GM20000 (cell line): Measurements from ENCODE around the gene PDZRN3.

Source experiments
- DNase-seq: peaks from one replicate; pipeline ENCODE4 v3.0.0; 2012; ENCODE audit warnings: low spot score
- CTCF ChIP-seq: IDR thresholded peaks from 2 replicates; pipeline ENCODE4 v1.5.1; 2012; ENCODE audit warnings: mild to moderate bottlenecking, control low read depth; ENCODE audit errors: extremely low read depth, missing control alignments

The PDZRN3 gene

GRCh38 chr3:73510784-73511183 lies 114.0 kb downstream of the PDZRN3 start:
- no peak for DNase-seq
- no peak for TF ChIP-seq CTCF

GRCh38 chr3:73510334-73510733 lies 114.4 kb downstream of the PDZRN3 start:
- TF ChIP-seq CTCF = no peak
- DNase-seq = no peak

- no peak for TF ChIP-seq CTCF
- DNase-seq = no peak
Observed at GRCh38 chr3:73509816-73510215, 114.9 kb downstream of the PDZRN3 start.

GRCh38 chr3:73509066-73509465 lies 115.7 kb downstream of the PDZRN3 start:
- TF ChIP-seq CTCF = no peak
- DNase-seq = no peak

GRCh38 chr3:73508330-73508954 lies 116.3 kb downstream of the PDZRN3 start:
- peak; percentile 62 for TF ChIP-seq CTCF

GRCh38 chr3:73504852-73505251 lies 119.9 kb downstream of the PDZRN3 start:
- no peak for TF ChIP-seq CTCF
- DNase-seq = no peak

More at GRCh38 chr3:73508330-73508954, 116.3 kb downstream of the PDZRN3 start:
- peak; percentile 42 for DNase-seq

GRCh38 chr3:73504239-73504638 lies 120.5 kb downstream of the PDZRN3 start:
- no peak for DNase-seq

More at GRCh38 chr3:73504239-73504638, 120.5 kb downstream of the PDZRN3 start:
- TF ChIP-seq CTCF = no peak
